H1 (cell line): ENCODE data around the gene S100A4. TPM values are rescaled to one million over a fixed set of nuclear protein-coding genes. Genes with fewer than 3 reads are reported as not detected.

Experiments
- CTCF ChIA-PET: fragments of 300-600 bp; sonication (Branson Sonifier 250); formaldehyde crosslinking; loops from one replicate; lab custom pipeline; 2021; ENCODE audit not compliant: partially characterized antibody; lab: Charles Lee
- POLR2A ChIA-PET: fragments of 300-600 bp; sonication (Branson Sonifier 250); formaldehyde crosslinking; loops from one replicate; lab custom pipeline; 2021; ENCODE audit warnings: inconsistent platforms; ENCODE audit not compliant: partially characterized antibody; lab: Charles Lee
- DNase-seq, 2 experiments: peaks; one replicate each; pipeline versions ENCODE4 v3.0.0 to v3.0.0-alpha.2; 2010 to 2022; ENCODE audit warnings: low spot score in 2 of 2, low read depth in 1 of 2, mixed read lengths in 1 of 2
- FAIRE-seq: peaks from 2 replicates; lab custom pipeline; 2011; peaks lifted over from hg19 to GRCh38; lab: Jason Lieb, UNC
- H2AFZ ChIP-seq: 2 replicates; pipeline ENCODE4 v1.8.1; 2012; ENCODE audit warnings: low read length, inconsistent platforms
- H2AK5ac ChIP-seq: 2 replicates; pipeline ENCODE4 v1.6.1; 2013; ENCODE audit warnings: low read depth, low read length
- H2BK120ac ChIP-seq: replicated peaks from 2 replicates; pipeline ENCODE3; 2013; ENCODE audit warnings: low read depth, low read length, inconsistent platforms
- H2BK12ac ChIP-seq: 2 replicates; pipeline ENCODE4 v1.6.1; 2013; ENCODE audit warnings: low read depth, low read length
- H2BK15ac ChIP-seq: 2 replicates; pipeline ENCODE4 v1.6.1; 2013; ENCODE audit warnings: low read length
- H2BK20ac ChIP-seq: 2 replicates; pipeline ENCODE4 v1.6.1; 2013; ENCODE audit warnings: low read length
- H2BK5ac ChIP-seq: 2 replicates; pipeline ENCODE4 v1.6.1; 2013; ENCODE audit warnings: low read depth, low read length
- H3K14ac ChIP-seq: 2 replicates; pipeline ENCODE4 v1.6.1; 2013; ENCODE audit warnings: inconsistent platforms; ENCODE audit not compliant: insufficient read length
- H3K18ac ChIP-seq: 2 replicates; pipeline ENCODE4 v1.6.1; 2013; ENCODE audit warnings: low read length; ENCODE audit errors: extremely low read depth
- H3K23ac ChIP-seq: 2 replicates; pipeline ENCODE4 v1.6.1; 2013; ENCODE audit warnings: inconsistent platforms; ENCODE audit not compliant: insufficient read length
- H3K23me2 ChIP-seq: 2 replicates; pipeline ENCODE4 v1.6.1; 2013; ENCODE audit warnings: low read depth, low read length
- H3K27ac ChIP-seq: 2 replicates; pipeline ENCODE4 v1.6.1; 2011; ENCODE audit warnings: low read depth, low read length, inconsistent platforms
- H3K27me3 ChIP-seq, 4 experiments: replicated peaks in 1 of 4; 1 replicate in 1 of 4; 2 replicates in 3 of 4; pipeline versions ENCODE4 v1.6.1 to v1.8.1; 2011 to 2013; ENCODE audit warnings: low read length in 3 of 4, mild to moderate bottlenecking in 3 of 4, inconsistent platforms in 2 of 4, mixed read lengths in 2 of 4, moderate library complexity in 1 of 4; ENCODE audit not compliant: control insufficient read depth in 3 of 4, insufficient read depth in 3 of 4; ENCODE audit errors: extremely low read depth in 1 of 4
- H3K36me3 ChIP-seq, 4 experiments: 2 replicates each; pipeline versions ENCODE4 v1.6.1 to v1.8.1; 2011 to 2013; ENCODE audit warnings: mild to moderate bottlenecking in 4 of 4, low read length in 3 of 4, moderate library complexity in 2 of 4, control low read depth in 1 of 4, inconsistent platforms in 1 of 4; ENCODE audit not compliant: insufficient read depth in 4 of 4, control insufficient read depth in 2 of 4
- H3K4ac ChIP-seq: replicated peaks from 2 replicates; pipeline ENCODE3; 2013; ENCODE audit warnings: low read length, low read depth, mixed read lengths, inconsistent platforms; ENCODE audit not compliant: insufficient read length
- H3K4me1 ChIP-seq, 4 experiments: replicated peaks in 1 of 4; 1 replicate in 1 of 4; 2 replicates in 3 of 4; pipeline versions ENCODE4 v1.6.1 to v1.8.1; 2011 to 2013; ENCODE audit warnings: low read length in 3 of 4, inconsistent platforms in 2 of 4, mixed read lengths in 1 of 4; ENCODE audit not compliant: insufficient read depth in 4 of 4, control insufficient read depth in 3 of 4
- H3K4me2 ChIP-seq, 2 experiments: 2 replicates each; pipeline versions ENCODE4 v1.6.1 to v1.8.1; 2011 to 2013; ENCODE audit warnings: low read depth in 2 of 2, low read length in 2 of 2, control low read depth in 1 of 2, inconsistent platforms in 1 of 2, mild to moderate bottlenecking in 1 of 2; ENCODE audit not compliant: insufficient read depth in 1 of 2
- H3K4me3 ChIP-seq, 4 experiments: fragments of 200-600, 300-600 bp in 1 of 4; sonication (generic), shearing (Covaris generic), sonication (Bioruptor Twin) in 1 of 4; 2 replicates each; pipeline versions ENCODE4 v1.5.1 to v1.8.1; 2011 to 2016; ENCODE audit warnings: low read length in 4 of 4, low read depth in 3 of 4, control low read depth in 2 of 4, inconsistent platforms in 2 of 4, mild to moderate bottlenecking in 2 of 4, mixed read lengths in 1 of 4, moderate library complexity in 1 of 4; ENCODE audit not compliant: insufficient read depth in 2 of 4; ENCODE audit errors: extremely low read depth in 1 of 4
- H3K56ac ChIP-seq: replicated peaks from 2 replicates; pipeline ENCODE3; 2013; ENCODE audit warnings: low read depth, mild to moderate bottlenecking, mixed read lengths, low read length, inconsistent platforms; ENCODE audit not compliant: insufficient read length
- H3K79me1 ChIP-seq: 2 replicates; pipeline ENCODE4 v1.6.1; 2013; ENCODE audit warnings: low read depth, low read length, control low read depth
- H3K79me2 ChIP-seq, 2 experiments: 2 replicates each; pipeline versions ENCODE4 v1.6.1 to v1.8.1; 2012 to 2013; ENCODE audit warnings: low read length in 2 of 2, mild to moderate bottlenecking in 2 of 2, inconsistent platforms in 1 of 2; ENCODE audit not compliant: insufficient read depth in 2 of 2, control insufficient read depth in 1 of 2
- H3K9ac ChIP-seq, 4 experiments: replicated peaks in 1 of 4; 1 replicate in 1 of 4; 2 replicates in 3 of 4; pipeline versions ENCODE4 v1.6.1 to v1.8.1; 2011 to 2013; ENCODE audit warnings: low read depth in 3 of 4, low read length in 3 of 4, control low read depth in 2 of 4, mild to moderate bottlenecking in 2 of 4, moderate library complexity in 2 of 4, inconsistent platforms in 1 of 4; ENCODE audit errors: extremely low read depth in 1 of 4
- H3K9me3 ChIP-seq, 2 experiments: 2 replicates each; pipeline versions ENCODE4 v1.6.1 to v1.8.1; 2012 to 2013; ENCODE audit warnings: mild to moderate bottlenecking in 2 of 2, moderate library complexity in 2 of 2, control low read depth in 1 of 2, inconsistent platforms in 1 of 2, low read depth in 1 of 2, low read length in 1 of 2, mixed read lengths in 1 of 2; ENCODE audit not compliant: insufficient read depth in 2 of 2
- H4K20me1 ChIP-seq, 2 experiments: replicated peaks in 1 of 2; 2 replicates each; pipeline versions ENCODE3 to v1.8.1; 2011 to 2013; ENCODE audit warnings: inconsistent platforms in 2 of 2, low read length in 2 of 2, mild to moderate bottlenecking in 1 of 2; ENCODE audit not compliant: insufficient read depth in 2 of 2, control insufficient read depth in 1 of 2
- H4K5ac ChIP-seq: 2 replicates; pipeline ENCODE4 v1.6.1; 2013; ENCODE audit warnings: low read length, low read depth, mixed read lengths, inconsistent platforms; ENCODE audit not compliant: insufficient read length
- H4K8ac ChIP-seq: 2 replicates; pipeline ENCODE4 v1.8.0; 2013; ENCODE audit warnings: mild to moderate bottlenecking, moderate library complexity, low read length, inconsistent platforms; ENCODE audit not compliant: insufficient read depth; ENCODE audit errors: extremely low read depth
- H4K91ac ChIP-seq: replicated peaks from 2 replicates; pipeline ENCODE3; 2013; ENCODE audit warnings: low read length, mixed read lengths, inconsistent platforms; ENCODE audit not compliant: insufficient read length
- CHD2 ChIP-seq: IDR thresholded peaks from 2 replicates; pipeline ENCODE4 v1.6.1; 2012; ENCODE audit warnings: low read length, improper control_type of control experiment
- CREB1 ChIP-seq: IDR thresholded peaks from 2 replicates; pipeline ENCODE4 v1.6.1; 2012; ENCODE audit warnings: inconsistent platforms
- JUND ChIP-seq: IDR thresholded peaks from 2 replicates; pipeline ENCODE4 v1.6.1; 2011; ENCODE audit warnings: mild to moderate bottlenecking, improper control_type of control experiment, low read length
- KDM1A ChIP-seq: fragments of 200-600, 300-600 bp; sonication (generic); IDR thresholded peaks from 2 replicates; pipeline ENCODE4 v1.7.1; 2016; ENCODE audit warnings: mild to moderate bottlenecking, low read length, borderline replicate concordance
- PHF8 ChIP-seq: fragments of 200-600 bp; sonication (generic); conservative IDR thresholded peaks from 2 replicates; pipeline ENCODE4 v1.7.1; 2012; ENCODE audit warnings: low read depth, mild to moderate bottlenecking, inconsistent platforms, low read length, moderate library complexity
- RBBP5 ChIP-seq: IDR thresholded peaks from 2 replicates; pipeline ENCODE4 v1.7.1; 2012; ENCODE audit warnings: low read depth, mild to moderate bottlenecking, inconsistent platforms, low read length, moderate library complexity, borderline replicate concordance
- SAP30 ChIP-seq: fragments of 300-600 bp; sonication (generic); IDR thresholded peaks from 2 replicates; pipeline ENCODE4 v1.7.1; 2012; ENCODE audit warnings: low read length, moderate library complexity, mild to moderate bottlenecking, inconsistent platforms; ENCODE audit not compliant: insufficient read depth, insufficient replicate concordance
- SIN3A ChIP-seq, 2 experiments: IDR thresholded peaks in 1 of 2; conservative IDR thresholded peaks in 1 of 2; 2 replicates each; pipeline ENCODE4 v1.6.1; 2011 to 2012; ENCODE audit warnings: low read length in 2 of 2, improper control_type of control experiment in 1 of 2, low read depth in 1 of 2, mild to moderate bottlenecking in 1 of 2
- YY1 ChIP-seq: IDR thresholded peaks from 2 replicates; pipeline ENCODE4 v1.6.1; 2011; ENCODE audit warnings: low read depth, mild to moderate bottlenecking, low read length
- WGBS, 2 experiments: shearing (Covaris generic) in 1 of 2; methylation state at CpG; one replicate each; pipeline versions ENCODE4 v1.1.6 to v1.1.7; 2013 to 2015; ENCODE audit warnings: low lambda C conversion rate in 2 of 2, mixed read lengths in 2 of 2, inconsistent platforms in 1 of 2, low coverage in 1 of 2, missing lambda C conversion rate in 1 of 2; ENCODE audit not compliant: insufficient replicate concordance in 2 of 2, insufficient coverage in 1 of 2, insufficient read length in 1 of 2; ENCODE audit errors: extremely low coverage in 1 of 2, missing lambda C conversion rate in 1 of 2; 5-methylcytosine and 5-hydroxymethylcytosine counted together
- polyA plus RNA-seq, 7 experiments: library from polyadenylated mRNA; depleted of rRNA in 3 of 7; stranded (reverse) in 5 of 7; unstranded in 2 of 7; fragments of >200 nt in 5 of 7; fragments of 200-250 nt in 2 of 7; gene quantifications; 1 replicate in 5 of 7; 2 replicates in 1 of 7; 4 replicates in 1 of 7; pipeline versions ENCODE4 v1.2.1 to v1.2.3, GENCODE V29; 2011 to 2013; ENCODE audit warnings: missing spikeins in 2 of 7, mixed read lengths in 2 of 7
- total RNA-seq: library from RNA; stranded (reverse); fragmentation: NEBNext Ultra II Directional; extraction: Animal tissue kit (Norgen Biotek cat#: 25700); gene quantifications from 2 replicates; pipeline ENCODE4 v1.2.1, GENCODE V29; 2021
- TF ChIP-seq, protein P1 (sequence below): IDR thresholded peaks from 2 replicates; pipeline ENCODE4 v1.6.1; 2012; ENCODE audit warnings: inconsistent platforms

Gene S100A4
- total and polyA plus RNA-seq, 2 of the 8 experiments (the other 6 are each of a cell fraction or from before 2014, with no cell fraction given): 36.3 to 85.4 TPM

DNA sequence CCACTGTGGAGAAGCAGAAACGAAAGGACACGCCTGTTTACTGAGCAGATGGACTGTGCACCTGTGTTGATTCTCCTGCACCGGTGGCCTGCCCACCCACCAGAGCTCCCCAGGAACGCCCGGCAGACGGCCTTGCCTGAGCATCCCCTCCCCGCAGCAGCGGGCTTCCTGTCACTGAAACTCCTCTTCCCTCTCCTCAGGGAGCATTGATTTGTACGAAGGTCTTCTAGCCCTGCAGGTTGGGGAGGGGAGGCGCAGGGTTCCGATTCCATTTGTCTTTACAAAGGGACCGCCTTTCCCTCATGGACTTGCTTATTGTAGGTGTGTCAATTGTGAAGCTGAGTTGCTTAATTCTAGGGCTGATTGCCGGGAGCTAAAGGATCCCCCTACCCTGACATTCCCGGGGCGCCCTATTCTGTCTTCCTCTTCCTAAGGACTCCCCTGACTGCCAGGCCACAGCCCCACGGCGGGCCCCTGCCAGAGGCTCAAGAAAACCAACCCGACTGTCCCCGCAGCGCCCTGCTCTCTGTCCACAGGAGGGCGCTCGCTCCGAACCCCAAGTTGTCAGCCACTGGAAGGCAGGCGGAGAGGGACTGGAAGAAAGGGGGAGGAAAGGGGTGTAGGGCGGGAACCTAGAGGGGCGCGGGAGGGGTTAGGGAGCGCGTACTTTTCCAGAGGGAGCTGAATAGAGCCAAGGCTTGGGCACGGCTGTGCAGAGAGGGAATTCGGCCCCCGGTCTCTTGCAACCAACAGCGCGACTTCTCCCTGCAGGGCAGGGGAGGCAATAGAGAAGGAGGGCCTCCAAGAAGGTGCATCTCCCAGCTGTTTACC lies 12.6 kb downstream of the S100A4 start:
- peaks cover 0 to 19% (median 6%) of the 10 kb centered on the region in 4 experiments; a peak in 5 of 7 replicates for H3K27me3 ChIP-seq
- peak overlapping the region; percentile 23; the same call in 1 of the 2 replicates for H2BK20ac ChIP-seq
- H3K4ac ChIP-seq: peak overlapping the region; percentile 15
- no peaks in the 10 kb centered on the region for H3K36me3 ChIP-seq
- H2BK120ac ChIP-seq: no peak overlapping the region
- H3K9me3 ChIP-seq: no peaks in the 10 kb centered on the region
- ChIA-PET CTCF (interaction anchor here (0.5 to 10.2 kb wide), 39 partner anchors 7 to 393 kb away, joined by 3 to 165 read pairs (median 7); partner anchors contain the start of genes S100A1, S100A13, S100A14 and S100A16), POLR2A (interaction anchor here (0.8 to 3.3 kb wide), 16 partner anchors 12 to 127 kb away, joined by 3 to 17 read pairs (median 4); partner anchors contain the start of genes CHTOP, S100A13 and S100A3)
- H3K14ac ChIP-seq: no peak overlapping the region
- no peak overlapping the region for H3K18ac ChIP-seq
- peak overlapping the region; percentile 93; the same call in 1 of the 2 replicates for H2BK15ac ChIP-seq
- no peak overlapping the region for H3K27ac ChIP-seq
- H3K4me2 ChIP-seq: peak overlapping the region; percentile 60 to 69
- peak overlapping the region; percentile 77; the same call in 1 of the 2 replicates for H2BK5ac ChIP-seq
- peak overlapping the region; percentile 32 for H4K91ac ChIP-seq
- H3K4me1 ChIP-seq: peaks cover 8 to 35% (median 21%) of the 10 kb centered on the region in 4 experiments
- no peak overlapping the region for H3K56ac ChIP-seq
- peak; percentile 87 to 96 for DNase-seq
- H2AK5ac ChIP-seq: no peak overlapping the region
- H4K8ac ChIP-seq: no peak overlapping the region
- H2AFZ ChIP-seq: peak overlapping the region; percentile 44; the same call in 1 of the 2 replicates
- H3K23ac ChIP-seq: no peak overlapping the region
- peak overlapping the region; percentile 15 for H4K5ac ChIP-seq
- H3K79me2 ChIP-seq: no peaks in the 10 kb centered on the region
- FAIRE-seq: no peak
- peak overlapping the region; percentile 12 to 54 (median 38); a peak in 7 of 8 replicates for H3K4me3 ChIP-seq
- no peaks in the 10 kb centered on the region for H3K79me1 ChIP-seq
- H2BK12ac ChIP-seq: peak overlapping the region; percentile 22; the same call in 1 of the 2 replicates
- 4% methylated on average over 34 of the region's 34 CpGs; no CpG with 5 or more reads in 1 of the 2 experiments for WGBS, 2 experiments
- no peaks in the 10 kb centered on the region for H4K20me1 ChIP-seq
- peaks cover 2% of the 10 kb centered on the region for H3K23me2 ChIP-seq
- H3K9ac ChIP-seq: no peak overlapping the region
- TF ChIP-seq CREB1 (no peak), PHF8 (no peak), SAP30 (peak; percentile 62), JUND (0 out of 2 replicates have a peak, but pooled peaks have one; percentile 31), KDM1A (no peak), YY1 (peak; percentile 46; the same call in 1 of the 2 replicates), CHD2 (no peak), RBBP5 (no peak), SIN3A (conservative IDR thresholded peaks at IDR 0.05 in 1 of 2, IDR thresholded peaks at IDR 0.05 in 1 of 2; ENCODE audit: low read depth in 1 of 2, low read length in 2 of 2) (peak in 1 of 2 experiments; percentile 63; a peak in 1 of 4 replicates)
- TF ChIP-seq, protein P1, sequence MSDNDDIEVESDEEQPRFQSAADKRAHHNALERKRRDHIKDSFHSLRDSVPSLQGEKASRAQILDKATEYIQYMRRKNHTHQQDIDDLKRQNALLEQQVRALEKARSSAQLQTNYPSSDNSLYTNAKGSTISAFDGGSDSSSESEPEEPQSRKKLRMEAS: peak; percentile 46; the same call in 1 of the 2 replicates
